NB4 (cell line): Measurements from ENCODE around the gene TCEANC.
A peak's percentile ranks its signal among the peaks of the same experiment; 100 is the strongest.

Experiments used
- DNase-seq: peaks from one replicate; pipeline ENCODE4 v3.0.0; 2010; ENCODE audit warnings: low read depth
- H3K4me3 ChIP-seq: one replicate; pipeline ENCODE4 v1.5.1; 2011; ENCODE audit warnings: mild to moderate bottlenecking, low read depth, low read length, moderate library complexity
- MYC ChIP-seq: IDR thresholded peaks from 2 replicates; pipeline ENCODE4 v1.6.1; 2011; ENCODE audit warnings: low read depth, low read length
- POLR2A ChIP-seq: IDR thresholded peaks from 2 replicates; pipeline ENCODE4 v1.6.1; 2011; ENCODE audit warnings: mild to moderate bottlenecking; ENCODE audit not compliant: insufficient read length; ENCODE audit errors: extremely low read depth
- TF ChIP-seq, protein P1 (sequence below): IDR thresholded peaks from one replicate; pipeline ENCODE4 v1.5.1; 2012; ENCODE audit warnings: low read depth, low read length
- TF ChIP-seq, protein P2 (sequence below): IDR thresholded peaks from 2 replicates; pipeline ENCODE4 v1.6.1; 2011; ENCODE audit warnings: low read depth, low read length

TCEANC gene

DNA sequence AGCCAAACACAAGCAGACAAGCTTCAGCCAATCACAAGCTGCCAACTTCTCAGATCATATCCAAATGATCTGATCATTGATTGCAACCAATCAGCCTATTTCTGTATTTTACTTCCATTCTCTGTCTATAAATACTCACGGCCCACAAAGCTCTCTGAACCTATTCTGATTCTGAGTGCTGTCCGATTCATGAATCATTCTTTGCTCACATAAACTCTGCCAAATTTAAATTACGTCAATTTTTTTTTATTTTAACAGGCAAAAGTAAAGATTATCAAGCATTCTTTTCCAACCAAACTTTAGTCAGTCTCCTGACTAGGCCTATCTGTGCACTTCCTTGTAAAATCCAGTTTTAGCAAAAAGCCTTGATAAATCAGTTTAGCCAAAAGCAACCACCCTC, 1.8 kb upstream of the TCEANC start:
- H3K4me3 ChIP-seq = no peak overlapping the region
- DNase-seq = no peak
- TF ChIP-seq MYC (no peak), POLR2A (no peak)
- TF ChIP-seq, protein P1, sequence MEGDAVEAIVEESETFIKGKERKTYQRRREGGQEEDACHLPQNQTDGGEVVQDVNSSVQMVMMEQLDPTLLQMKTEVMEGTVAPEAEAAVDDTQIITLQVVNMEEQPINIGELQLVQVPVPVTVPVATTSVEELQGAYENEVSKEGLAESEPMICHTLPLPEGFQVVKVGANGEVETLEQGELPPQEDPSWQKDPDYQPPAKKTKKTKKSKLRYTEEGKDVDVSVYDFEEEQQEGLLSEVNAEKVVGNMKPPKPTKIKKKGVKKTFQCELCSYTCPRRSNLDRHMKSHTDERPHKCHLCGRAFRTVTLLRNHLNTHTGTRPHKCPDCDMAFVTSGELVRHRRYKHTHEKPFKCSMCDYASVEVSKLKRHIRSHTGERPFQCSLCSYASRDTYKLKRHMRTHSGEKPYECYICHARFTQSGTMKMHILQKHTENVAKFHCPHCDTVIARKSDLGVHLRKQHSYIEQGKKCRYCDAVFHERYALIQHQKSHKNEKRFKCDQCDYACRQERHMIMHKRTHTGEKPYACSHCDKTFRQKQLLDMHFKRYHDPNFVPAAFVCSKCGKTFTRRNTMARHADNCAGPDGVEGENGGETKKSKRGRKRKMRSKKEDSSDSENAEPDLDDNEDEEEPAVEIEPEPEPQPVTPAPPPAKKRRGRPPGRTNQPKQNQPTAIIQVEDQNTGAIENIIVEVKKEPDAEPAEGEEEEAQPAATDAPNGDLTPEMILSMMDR = no peak
- TF ChIP-seq, protein P2, sequence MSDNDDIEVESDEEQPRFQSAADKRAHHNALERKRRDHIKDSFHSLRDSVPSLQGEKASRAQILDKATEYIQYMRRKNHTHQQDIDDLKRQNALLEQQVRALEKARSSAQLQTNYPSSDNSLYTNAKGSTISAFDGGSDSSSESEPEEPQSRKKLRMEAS = no peak

GRCh38 chrX:13652287-13652793, 601 bp upstream of the TCEANC start:
- no peak for TF ChIP-seq POLR2A
- DNase-seq = peak; percentile 20
- H3K4me3 ChIP-seq = peak overlapping the region; percentile 82

- TF ChIP-seq MYC (no peak), POLR2A (no peak)
- TF ChIP-seq, protein P1 = no peak
- TF ChIP-seq, protein P2 = no peak
- no peak for DNase-seq
- H3K4me3 ChIP-seq = peak overlapping the region; percentile 78
Measured at GRCh38 chrX:13654116-13654515, 1.2 kb downstream of the TCEANC start.

- TF ChIP-seq, protein P1 = no peak
- TF ChIP-seq POLR2A (no peak), MYC (no peak)
- TF ChIP-seq, protein P2 = no peak
- no peak overlapping the region for H3K4me3 ChIP-seq
- DNase-seq = no peak
Measured at GRCh38 chrX:13655674-13656073, 2.7 kb downstream of the TCEANC start.

DNA sequence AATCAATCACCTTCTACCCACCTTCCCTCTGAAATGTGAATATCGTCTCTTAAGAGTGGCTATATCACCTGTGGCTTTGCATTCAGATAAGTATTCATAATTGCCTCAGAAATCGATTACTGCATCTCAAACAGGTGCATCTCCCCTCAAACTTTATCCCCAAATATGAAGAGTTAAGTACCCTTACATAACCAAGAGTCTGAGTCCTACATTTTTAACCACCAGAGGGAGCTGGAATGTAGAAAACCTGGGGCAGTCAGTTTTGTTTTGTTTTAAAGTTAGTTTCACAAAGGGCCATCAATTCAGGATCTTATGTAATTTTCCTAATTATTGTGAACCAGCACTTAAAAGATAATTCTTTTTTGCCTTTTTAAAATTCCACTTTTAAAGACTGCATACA, 5.7 kb downstream of the TCEANC start:
- TF ChIP-seq, protein P2 = no peak
- TF ChIP-seq, protein P1 = peak; percentile 44
- DNase-seq = peak; percentile 70
- peak overlapping the region; percentile 39 for H3K4me3 ChIP-seq

DNA sequence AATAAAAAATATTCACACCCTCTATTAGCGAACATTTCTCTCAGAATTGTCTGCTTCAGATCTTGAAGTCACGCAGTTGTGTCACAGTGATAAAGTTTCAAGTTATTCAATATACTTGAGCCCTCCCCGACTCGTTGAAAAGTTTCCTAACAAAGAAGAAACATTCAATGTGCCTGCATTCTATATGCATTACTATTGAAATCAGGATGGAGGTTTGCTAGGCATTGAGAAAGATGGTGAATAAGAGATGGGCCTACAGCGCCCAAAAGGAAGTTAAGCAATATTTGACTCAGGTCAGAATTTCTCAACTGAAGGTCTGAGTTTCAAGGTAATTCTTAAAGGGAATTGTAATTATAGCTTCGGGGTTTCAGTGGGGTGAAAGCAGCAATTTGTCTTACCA, 6.1 kb downstream of the TCEANC start:
- DNase-seq = peak; percentile 82
- TF ChIP-seq, protein P2 = 0 out of 2 replicates have a peak, but pooled peaks have one; percentile 7
- TF ChIP-seq MYC (peak; percentile 25; the same call in 1 of the 2 replicates), POLR2A (no peak)
- TF ChIP-seq, protein P1 = no peak
- peak overlapping the region; percentile 39 for H3K4me3 ChIP-seq
